Ectodermal cell (in vitro differentiated cells): Measurements from ENCODE around the gene KMT2A.
"Not testable (repeated sequence)": the region's sequence is repeated elsewhere in the genome, so short reads cannot be mapped to it uniquely, and the experiment has no call there.

Source experiments
- H3K27ac ChIP-seq: 2 replicates; pipeline ENCODE4 v1.7.0; 2013; ENCODE audit warnings: mild to moderate bottlenecking, low read depth, low read length; ENCODE audit not compliant: insufficient read depth, poor library complexity, severe bottlenecking
- H3K27me3 ChIP-seq: 2 replicates; pipeline ENCODE4 v1.7.0; 2013; ENCODE audit warnings: mild to moderate bottlenecking, low read length; ENCODE audit not compliant: insufficient read depth, control insufficient read depth, poor library complexity, severe bottlenecking
- H3K36me3 ChIP-seq: one replicate; pipeline ENCODE4 v1.7.0; 2013; ENCODE audit warnings: low read length; ENCODE audit not compliant: control insufficient read depth, insufficient read depth
- H3K4me1 ChIP-seq: one replicate; pipeline ENCODE4 v1.7.0; 2013; ENCODE audit warnings: low read length; ENCODE audit not compliant: control insufficient read depth, insufficient read depth
- H3K4me3 ChIP-seq: 2 replicates; pipeline ENCODE4 v1.7.0; 2013; ENCODE audit warnings: low read depth, low read length, control low read depth; ENCODE audit not compliant: insufficient read depth
- H3K9me3 ChIP-seq: 2 replicates; pipeline ENCODE4 v1.7.0; 2013; ENCODE audit warnings: mild to moderate bottlenecking, low read length, moderate library complexity; ENCODE audit not compliant: control insufficient read depth
- WGBS, 2 experiments: methylation state at CpG; one replicate each; pipeline ENCODE4 v1.1.7; 2013; ENCODE audit warnings: missing lambda C conversion rate in 2 of 2; 5-methylcytosine and 5-hydroxymethylcytosine counted together

Gene KMT2A

DNA sequence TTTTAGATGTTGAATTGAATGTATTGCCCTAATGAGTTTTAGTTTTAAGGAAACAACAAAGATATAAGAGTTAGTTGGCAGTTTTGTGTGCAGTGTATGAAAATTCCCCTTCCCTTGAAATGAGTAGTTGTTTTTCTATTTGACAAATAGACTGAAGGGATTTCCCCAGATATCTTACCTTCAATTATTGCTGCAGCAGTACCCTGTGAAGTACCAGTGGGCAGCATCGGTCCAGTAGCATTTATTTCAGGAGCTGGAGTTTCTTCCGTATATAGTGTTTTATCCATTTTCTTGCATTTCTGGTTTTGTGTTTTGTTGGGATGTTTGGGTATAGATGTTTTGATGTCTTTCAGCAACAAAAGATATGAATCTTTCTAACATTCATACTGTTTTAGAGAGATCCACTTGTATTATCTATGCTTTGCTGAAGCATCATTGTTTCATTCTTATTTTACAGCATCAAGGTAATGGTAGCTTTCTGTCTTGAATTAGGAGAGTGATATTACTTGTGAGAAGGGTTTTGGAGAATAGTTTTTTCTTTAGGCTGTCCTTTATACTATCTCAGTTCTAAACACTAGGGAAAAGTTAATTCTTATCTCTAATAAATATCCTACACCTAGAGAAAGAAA is 7.4 kb downstream of the KMT2A start:
- H3K27me3 ChIP-seq = no peaks in the 10 kb centered on the region
- no peak overlapping the region for H3K4me3 ChIP-seq
- no peaks in the 10 kb centered on the region for H3K9me3 ChIP-seq
- no peak overlapping the region for H3K27ac ChIP-seq
- 97 to 100% methylated on average over 2 of the region's 2 CpGs for WGBS, 2 experiments
- H3K4me1 ChIP-seq = peaks cover 23% of the 10 kb centered on the region
- no peaks in the 10 kb centered on the region for H3K36me3 ChIP-seq

DNA sequence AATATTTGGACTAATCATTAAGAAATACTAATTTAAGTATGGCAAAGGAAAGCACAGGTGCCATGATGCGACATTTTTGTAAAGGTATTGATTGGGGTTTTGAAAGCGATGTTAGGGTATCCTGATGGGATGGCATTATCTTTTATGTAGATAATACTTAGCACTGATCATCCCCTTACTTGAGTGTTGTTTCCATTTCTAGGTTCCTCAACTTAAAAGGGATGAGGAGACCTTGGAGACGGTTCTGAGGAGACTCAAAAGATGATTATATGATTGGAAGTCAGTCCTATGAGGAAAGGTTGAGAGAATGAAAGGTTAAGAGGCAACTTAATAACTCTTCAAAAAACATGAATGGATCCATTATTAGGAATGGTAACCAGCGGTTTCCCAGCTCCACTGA is 11.1 kb downstream of the KMT2A start:
- 89 to 99% methylated on average over 4 of the region's 4 CpGs for WGBS, 2 experiments
- H3K4me3 ChIP-seq = no peak overlapping the region
- H3K9me3 ChIP-seq = no peaks in the 10 kb centered on the region
- no peaks in the 10 kb centered on the region for H3K27me3 ChIP-seq
- H3K36me3 ChIP-seq = no peaks in the 10 kb centered on the region
- no peaks in the 10 kb centered on the region for H3K4me1 ChIP-seq
- no peak overlapping the region for H3K27ac ChIP-seq

DNA sequence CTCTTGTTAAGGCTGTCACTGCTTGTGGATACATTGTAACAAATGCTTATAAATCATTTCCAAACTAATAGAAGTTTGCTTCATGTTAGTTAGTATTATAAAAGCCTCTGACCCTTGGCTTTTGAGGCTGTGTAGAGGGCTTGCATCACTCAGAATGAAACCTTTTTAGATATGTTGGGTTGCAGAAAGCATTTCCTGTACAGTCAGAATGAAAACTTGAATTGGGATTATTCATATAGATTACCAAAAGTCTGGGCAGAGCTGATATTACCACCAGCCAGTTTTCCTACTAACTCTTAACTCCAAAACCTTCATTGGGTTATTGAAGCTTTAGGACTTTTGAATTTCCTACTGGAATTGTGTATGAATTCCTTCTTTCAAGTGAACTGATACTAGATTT is 12.0 kb downstream of the KMT2A start:
- H3K27me3 ChIP-seq = no peaks in the 10 kb centered on the region
- H3K27ac ChIP-seq = no peak overlapping the region
- H3K4me1 ChIP-seq = no peaks in the 10 kb centered on the region
- H3K4me3 ChIP-seq = no peak overlapping the region
- no peaks in the 10 kb centered on the region for H3K9me3 ChIP-seq
- no peaks in the 10 kb centered on the region for H3K36me3 ChIP-seq

DNA sequence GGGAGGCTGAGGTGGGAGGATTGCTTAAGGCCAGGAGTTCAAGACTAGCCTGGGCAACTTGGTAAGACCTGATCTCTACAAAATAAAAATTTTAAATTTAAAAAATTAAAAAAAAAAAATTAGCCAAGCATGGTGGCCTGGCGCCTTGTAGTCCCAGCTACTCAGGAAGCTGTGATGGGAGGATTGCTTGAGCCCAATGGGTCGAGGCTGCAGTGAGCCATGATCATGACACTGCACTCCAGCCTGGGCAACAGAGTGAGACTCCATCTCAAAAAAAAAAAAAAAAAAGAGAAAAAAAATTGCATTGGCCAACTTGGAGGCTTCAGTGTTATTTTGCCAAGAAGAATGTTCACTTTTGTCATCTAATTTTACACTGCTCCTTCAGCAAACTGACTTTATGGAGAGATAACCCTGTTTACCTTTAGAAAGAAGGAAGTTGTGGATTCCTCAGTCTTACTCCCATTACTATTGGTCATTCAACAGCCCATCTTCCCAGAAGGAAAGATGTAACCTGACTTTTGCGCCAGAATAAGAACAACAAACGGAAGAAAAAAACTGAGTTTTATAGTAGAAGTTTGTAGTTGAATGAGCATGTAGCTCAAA is 13.1 kb downstream of the KMT2A start:
- 91 to 97% methylated on average over 4 of the region's 4 CpGs for WGBS, 2 experiments
- no peak overlapping the region for H3K4me3 ChIP-seq
- no peaks in the 10 kb centered on the region for H3K36me3 ChIP-seq
- no peaks in the 10 kb centered on the region for H3K27me3 ChIP-seq
- H3K9me3 ChIP-seq = no peaks in the 10 kb centered on the region
- no peaks in the 10 kb centered on the region for H3K4me1 ChIP-seq
- no peak overlapping the region for H3K27ac ChIP-seq

DNA sequence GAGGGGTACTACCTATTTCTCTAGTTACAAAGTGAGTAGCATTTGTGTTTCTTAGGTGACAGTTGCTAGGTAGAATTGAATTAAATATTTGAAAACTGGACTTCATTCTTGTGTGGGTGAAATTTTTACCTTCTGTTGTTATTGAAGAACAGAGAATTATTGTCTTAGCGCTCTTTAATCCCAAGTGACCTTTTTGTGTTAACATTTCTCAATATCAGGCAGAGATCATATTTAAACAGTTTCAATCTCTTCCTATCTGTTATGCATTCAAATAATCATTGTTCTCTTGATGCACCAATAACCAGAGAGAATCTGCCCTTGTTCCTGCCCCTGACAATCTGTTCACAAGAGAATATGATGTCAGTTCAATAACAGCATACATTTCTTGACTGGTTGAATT is 14.2 kb downstream of the KMT2A start:
- no peaks in the 10 kb centered on the region for H3K36me3 ChIP-seq
- H3K27ac ChIP-seq = no peak overlapping the region
- H3K27me3 ChIP-seq = no peaks in the 10 kb centered on the region
- no peaks in the 10 kb centered on the region for H3K9me3 ChIP-seq
- no peak overlapping the region for H3K4me3 ChIP-seq
- WGBS, 2 experiments = 85 to 93% methylated on average over 1 of the region's 1 CpG
- H3K4me1 ChIP-seq = no peaks in the 10 kb centered on the region

DNA sequence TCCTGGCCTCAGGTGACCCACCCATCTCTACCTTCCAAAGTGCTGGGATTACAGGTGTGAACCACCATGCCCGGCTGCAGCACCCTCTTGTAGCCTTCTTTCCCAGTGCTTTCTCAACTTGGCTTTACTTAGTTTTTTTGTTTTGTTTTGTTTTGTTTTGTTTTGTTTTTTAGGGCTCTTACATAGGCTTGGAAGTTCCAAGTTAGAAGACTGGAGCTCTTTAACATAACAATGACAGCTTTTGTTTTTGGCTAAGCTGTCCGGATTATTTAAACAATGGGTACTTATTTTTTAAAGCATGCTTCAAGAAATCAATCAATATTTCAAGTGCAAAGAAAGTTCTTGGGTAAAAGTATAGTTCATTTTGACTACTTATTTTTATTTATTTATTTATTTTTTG is 25.9 kb downstream of the KMT2A start:
- Histone ChIP-seq H3K4me3 (no peak overlapping the region), H3K36me3 (no peaks in the 10 kb centered on the region), H3K27ac (no peak overlapping the region), H3K27me3 (no peaks in the 10 kb centered on the region), H3K4me1 (no peaks in the 10 kb centered on the region), H3K9me3 (no peaks in the 10 kb centered on the region)
- WGBS, 2 experiments = 94 to 100% methylated on average over 1 to 2 of the region's 2 CpGs

DNA sequence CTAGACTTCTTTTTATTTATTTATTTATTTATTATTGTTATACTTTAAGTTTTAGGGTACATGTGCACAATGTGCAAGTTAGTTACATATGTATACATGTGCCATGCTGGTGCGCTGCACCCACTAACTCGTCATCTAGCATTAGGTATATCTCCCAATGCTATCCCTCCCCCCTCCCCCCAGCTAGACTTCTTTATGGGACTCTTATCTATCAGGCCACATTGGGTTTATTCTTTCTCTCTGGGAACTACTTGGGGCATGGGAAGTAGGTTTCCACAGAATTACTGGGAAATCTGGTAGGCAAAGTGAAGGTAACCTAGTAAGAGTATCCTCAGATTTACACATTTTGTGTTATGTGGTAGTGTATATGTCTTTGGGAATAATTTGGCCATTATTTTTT is 32.7 kb downstream of the KMT2A start:
- H3K27me3 ChIP-seq, H3K9me3 ChIP-seq, H3K4me1 ChIP-seq, H3K27ac ChIP-seq, H3K4me3 ChIP-seq: not testable (repeated sequence)
- peaks cover 24% of the 10 kb centered on the region for H3K36me3 ChIP-seq
- WGBS, 2 experiments = 93 to 100% methylated on average over 1 to 2 of the region's 2 CpGs

DNA sequence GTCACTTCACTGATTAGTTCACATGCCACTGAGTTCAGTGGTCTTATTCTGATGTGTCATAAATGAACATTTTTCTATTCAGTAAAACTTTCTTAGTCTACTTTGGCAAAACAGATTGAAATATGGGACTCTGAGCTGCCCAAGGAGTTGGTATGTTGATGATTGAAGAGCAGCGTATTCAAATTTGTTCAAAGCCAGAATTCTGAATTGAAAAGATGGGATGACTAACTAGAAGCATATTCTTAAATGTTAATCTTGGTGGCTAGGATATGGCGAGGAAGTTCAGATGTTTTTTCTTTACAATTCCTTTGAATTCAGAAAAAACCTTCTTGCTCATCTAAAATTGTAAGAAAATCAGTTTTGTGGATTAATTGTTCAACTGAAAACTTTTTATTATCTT is 34.7 kb downstream of the KMT2A start:
- WGBS, 2 experiments = 96 to 100% methylated on average over 1 to 2 of the region's 2 CpGs
- H3K4me3 ChIP-seq = no peak overlapping the region
- no peaks in the 10 kb centered on the region for H3K27me3 ChIP-seq
- no peak overlapping the region for H3K27ac ChIP-seq
- no peaks in the 10 kb centered on the region for H3K9me3 ChIP-seq
- H3K36me3 ChIP-seq = peaks cover 24% of the 10 kb centered on the region
- no peaks in the 10 kb centered on the region for H3K4me1 ChIP-seq

DNA sequence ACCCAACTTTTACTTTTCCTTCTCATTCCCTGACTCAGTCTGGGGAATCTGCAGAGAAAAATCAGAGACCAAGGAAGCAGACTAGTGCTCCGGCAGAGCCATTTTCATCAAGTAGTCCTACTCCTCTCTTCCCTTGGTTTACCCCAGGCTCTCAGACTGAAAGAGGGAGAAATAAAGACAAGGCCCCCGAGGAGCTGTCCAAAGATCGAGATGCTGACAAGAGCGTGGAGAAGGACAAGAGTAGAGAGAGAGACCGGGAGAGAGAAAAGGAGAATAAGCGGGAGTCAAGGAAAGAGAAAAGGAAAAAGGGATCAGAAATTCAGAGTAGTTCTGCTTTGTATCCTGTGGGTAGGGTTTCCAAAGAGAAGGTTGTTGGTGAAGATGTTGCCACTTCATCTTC is 37.2 kb downstream of the KMT2A start:
- no peaks in the 10 kb centered on the region for H3K4me1 ChIP-seq
- 95 to 96% methylated on average over 6 of the region's 6 CpGs for WGBS, 2 experiments
- no peaks in the 10 kb centered on the region for H3K9me3 ChIP-seq
- no peak overlapping the region for H3K4me3 ChIP-seq
- peaks cover 43% of the 10 kb centered on the region for H3K36me3 ChIP-seq
- no peak overlapping the region for H3K27ac ChIP-seq
- H3K27me3 ChIP-seq = no peaks in the 10 kb centered on the region

DNA sequence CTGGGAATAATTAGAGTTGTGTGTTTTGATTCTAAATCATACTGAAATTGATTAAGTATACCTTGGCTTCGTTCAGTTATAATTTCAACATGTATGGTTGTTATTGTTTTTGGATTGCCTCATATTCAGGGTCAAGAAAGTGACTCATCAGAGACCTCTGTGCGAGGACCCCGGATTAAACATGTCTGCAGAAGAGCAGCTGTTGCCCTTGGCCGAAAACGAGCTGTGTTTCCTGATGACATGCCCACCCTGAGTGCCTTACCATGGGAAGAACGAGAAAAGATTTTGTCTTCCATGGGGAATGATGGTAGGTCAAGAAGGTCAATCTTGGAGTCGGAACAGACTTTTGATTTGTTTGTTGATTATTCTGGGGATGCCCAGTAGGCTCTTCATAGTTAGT is 40.4 kb downstream of the KMT2A start:
- Histone ChIP-seq H3K9me3 (no peaks in the 10 kb centered on the region), H3K36me3 (peaks cover 59% of the 10 kb centered on the region), H3K4me1 (no peaks in the 10 kb centered on the region), H3K27me3 (no peaks in the 10 kb centered on the region), H3K4me3 (no peak overlapping the region), H3K27ac (no peak overlapping the region)
- 95 to 96% methylated on average over 7 of the region's 7 CpGs for WGBS, 2 experiments

DNA sequence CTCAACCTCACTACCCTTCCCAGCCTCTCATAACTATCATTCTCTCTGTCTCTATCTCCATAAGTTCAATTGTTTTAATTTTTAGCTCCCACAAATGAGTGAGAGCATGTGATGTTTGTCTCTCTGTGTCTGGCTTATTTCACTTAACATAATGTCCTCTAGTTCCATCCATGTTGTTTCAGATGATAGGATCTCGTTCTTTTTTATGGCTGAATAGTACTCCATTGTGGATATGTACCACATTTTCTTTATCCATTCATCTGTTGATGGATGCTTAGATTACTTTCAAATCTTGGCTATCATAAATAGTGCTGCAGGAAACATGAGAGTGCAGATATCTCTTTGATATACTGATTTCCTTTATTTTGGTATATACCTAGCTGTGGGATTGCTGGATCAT is 44.9 kb downstream of the KMT2A start:
- H3K27me3 ChIP-seq, H3K4me1 ChIP-seq, H3K9me3 ChIP-seq, H3K4me3 ChIP-seq, H3K27ac ChIP-seq: not testable (repeated sequence)
- peaks cover 73% of the 10 kb centered on the region for H3K36me3 ChIP-seq
- WGBS, 2 experiments = 89% methylated on average over 1 of the region's 1 CpG; no CpG with 5 or more reads in 1 of the 2 experiments
